ENCODE data around the gene MPPED1.

Gene MPPED1

GRCh38 chr22:43393132-43393843, 18.5 kb upstream of the MPPED1 start:
- peaks cover 8% of the 10 kb centered on the region; the same call in 1 of the 2 replicates for H3K4me1 ChIP-seq (ENCODE audit: control insufficient read depth, insufficient read depth, low read length)
- H3K27me3 ChIP-seq (ENCODE audit: control insufficient read depth, insufficient read depth, low read length) = no peaks in the 10 kb centered on the region
- H3K27ac ChIP-seq (ENCODE audit: low read depth, low read length) = no peak overlapping the region
- no peaks in the 10 kb centered on the region for H3K36me3 ChIP-seq (ENCODE audit: control insufficient read depth, insufficient read depth, low read length)
- no peak overlapping the region for H3K4me3 ChIP-seq (ENCODE audit: low read depth, low read length)
- no peak overlapping the region for H3K9ac ChIP-seq (ENCODE audit: low read length)
- H3K9me3 ChIP-seq (ENCODE audit: control insufficient read depth, insufficient read depth, low read depth, low read length) = no peaks in the 10 kb centered on the region

- Histone ChIP-seq H3K9me3 (ENCODE audit: control insufficient read depth, insufficient read depth, low read depth, low read length) (no peaks in the 10 kb centered on the region), H3K36me3 (ENCODE audit: control insufficient read depth, insufficient read depth, low read length) (no peaks in the 10 kb centered on the region), H3K9ac (ENCODE audit: low read length) (no peak overlapping the region), H3K27me3 (ENCODE audit: control insufficient read depth, insufficient read depth, low read length) (no peaks in the 10 kb centered on the region), H3K4me3 (ENCODE audit: low read depth, low read length) (no peak overlapping the region), H3K4me1 (ENCODE audit: control insufficient read depth, insufficient read depth, low read length) (0 out of 2 replicates have a peak, but pooled peaks cover 5% of the 10 kb centered on the region), H3K27ac (ENCODE audit: low read depth, low read length) (no peak overlapping the region)
Observed at GRCh38 chr22:43393844-43394474, 17.9 kb upstream of the MPPED1 start.

- Histone ChIP-seq H3K36me3 (ENCODE audit: control insufficient read depth, insufficient read depth, low read length) (no peaks in the 10 kb centered on the region), H3K9me3 (ENCODE audit: control insufficient read depth, insufficient read depth, low read depth, low read length) (no peaks in the 10 kb centered on the region), H3K4me1 (ENCODE audit: control insufficient read depth, insufficient read depth, low read length) (0 out of 2 replicates have a peak, but pooled peaks cover 5% of the 10 kb centered on the region), H3K27me3 (ENCODE audit: control insufficient read depth, insufficient read depth, low read length) (no peaks in the 10 kb centered on the region), H3K27ac (ENCODE audit: low read depth, low read length) (no peak overlapping the region), H3K9ac (ENCODE audit: low read length) (no peak overlapping the region), H3K4me3 (ENCODE audit: low read depth, low read length) (no peak overlapping the region)
Observed at GRCh38 chr22:43395086-43395695, 16.6 kb upstream of the MPPED1 start.

GRCh38 chr22:43396321-43396933, 15.4 kb upstream of the MPPED1 start:
- Histone ChIP-seq H3K9ac (ENCODE audit: low read length) (no peak overlapping the region), H3K4me3 (ENCODE audit: low read depth, low read length) (no peak overlapping the region), H3K36me3 (ENCODE audit: control insufficient read depth, insufficient read depth, low read length) (no peaks in the 10 kb centered on the region), H3K27me3 (ENCODE audit: control insufficient read depth, insufficient read depth, low read length) (no peaks in the 10 kb centered on the region), H3K4me1 (ENCODE audit: control insufficient read depth, insufficient read depth, low read length) (0 out of 2 replicates have a peak, but pooled peaks cover 5% of the 10 kb centered on the region), H3K9me3 (ENCODE audit: control insufficient read depth, insufficient read depth, low read depth, low read length) (no peaks in the 10 kb centered on the region), H3K27ac (ENCODE audit: low read depth, low read length) (no peak overlapping the region)

GRCh38 chr22:43396934-43397457, 14.8 kb upstream of the MPPED1 start:
- Histone ChIP-seq H3K9ac (ENCODE audit: low read length) (no peak overlapping the region), H3K27me3 (ENCODE audit: control insufficient read depth, insufficient read depth, low read length) (no peaks in the 10 kb centered on the region), H3K36me3 (ENCODE audit: control insufficient read depth, insufficient read depth, low read length) (no peaks in the 10 kb centered on the region), H3K27ac (ENCODE audit: low read depth, low read length) (no peak overlapping the region), H3K4me3 (ENCODE audit: low read depth, low read length) (no peak overlapping the region), H3K9me3 (ENCODE audit: control insufficient read depth, insufficient read depth, low read depth, low read length) (no peaks in the 10 kb centered on the region), H3K4me1 (ENCODE audit: control insufficient read depth, insufficient read depth, low read length) (0 out of 2 replicates have a peak, but pooled peaks cover 5% of the 10 kb centered on the region)

- Histone ChIP-seq H3K27me3 (ENCODE audit: control insufficient read depth, insufficient read depth, low read length) (no peaks in the 10 kb centered on the region), H3K9me3 (ENCODE audit: control insufficient read depth, insufficient read depth, low read depth, low read length) (no peaks in the 10 kb centered on the region), H3K27ac (ENCODE audit: low read depth, low read length) (no peak overlapping the region), H3K4me3 (ENCODE audit: low read depth, low read length) (no peak overlapping the region), H3K4me1 (ENCODE audit: control insufficient read depth, insufficient read depth, low read length) (0 out of 2 replicates have a peak, but pooled peaks cover 2% of the 10 kb centered on the region), H3K9ac (ENCODE audit: low read length) (no peak overlapping the region), H3K36me3 (ENCODE audit: control insufficient read depth, insufficient read depth, low read length) (no peaks in the 10 kb centered on the region)
Observed at GRCh38 chr22:43397766-43398165, 14.0 kb upstream of the MPPED1 start.

- Histone ChIP-seq H3K27ac (ENCODE audit: low read depth, low read length) (no peak overlapping the region), H3K4me1 (ENCODE audit: control insufficient read depth, insufficient read depth, low read length) (0 out of 2 replicates have a peak, but pooled peaks cover 2% of the 10 kb centered on the region), H3K9me3 (ENCODE audit: control insufficient read depth, insufficient read depth, low read depth, low read length) (no peaks in the 10 kb centered on the region), H3K36me3 (ENCODE audit: control insufficient read depth, insufficient read depth, low read length) (no peaks in the 10 kb centered on the region), H3K27me3 (ENCODE audit: control insufficient read depth, insufficient read depth, low read length) (no peaks in the 10 kb centered on the region), H3K9ac (ENCODE audit: low read length) (no peak overlapping the region), H3K4me3 (ENCODE audit: low read depth, low read length) (no peak overlapping the region)
Observed at GRCh38 chr22:43398246-43398645, 13.6 kb upstream of the MPPED1 start.

- no peaks in the 10 kb centered on the region for H3K4me1 ChIP-seq (ENCODE audit: control insufficient read depth, insufficient read depth, low read length)
Observed at GRCh38 chr22:43398910-43399309, 12.9 kb upstream of the MPPED1 start.

GRCh38 chr22:43399338-43399979, 12.4 kb upstream of the MPPED1 start:
- H3K4me1 ChIP-seq (ENCODE audit: control insufficient read depth, insufficient read depth, low read length) = no peaks in the 10 kb centered on the region
- H3K9ac ChIP-seq (ENCODE audit: low read length) = no peak overlapping the region
- no peaks in the 10 kb centered on the region for H3K27me3 ChIP-seq (ENCODE audit: control insufficient read depth, insufficient read depth, low read length)
- no peaks in the 10 kb centered on the region for H3K36me3 ChIP-seq (ENCODE audit: control insufficient read depth, insufficient read depth, low read length)
- no peaks in the 10 kb centered on the region for H3K9me3 ChIP-seq (ENCODE audit: control insufficient read depth, insufficient read depth, low read depth, low read length)
- no peak overlapping the region for H3K27ac ChIP-seq (ENCODE audit: low read depth, low read length)
- H3K4me3 ChIP-seq (ENCODE audit: low read depth, low read length) = no peak overlapping the region

More at GRCh38 chr22:43398910-43399309, 12.9 kb upstream of the MPPED1 start:
- Histone ChIP-seq H3K36me3 (ENCODE audit: control insufficient read depth, insufficient read depth, low read length) (no peaks in the 10 kb centered on the region), H3K27ac (ENCODE audit: low read depth, low read length) (no peak overlapping the region), H3K9me3 (ENCODE audit: control insufficient read depth, insufficient read depth, low read depth, low read length) (no peaks in the 10 kb centered on the region), H3K9ac (ENCODE audit: low read length) (no peak overlapping the region), H3K4me3 (ENCODE audit: low read depth, low read length) (no peak overlapping the region), H3K27me3 (ENCODE audit: control insufficient read depth, insufficient read depth, low read length) (no peaks in the 10 kb centered on the region)

- Histone ChIP-seq H3K27ac (ENCODE audit: low read depth, low read length) (no peak overlapping the region), H3K4me3 (ENCODE audit: low read depth, low read length) (no peak overlapping the region), H3K4me1 (ENCODE audit: control insufficient read depth, insufficient read depth, low read length) (no peaks in the 10 kb centered on the region), H3K27me3 (ENCODE audit: control insufficient read depth, insufficient read depth, low read length) (no peaks in the 10 kb centered on the region), H3K9me3 (ENCODE audit: control insufficient read depth, insufficient read depth, low read depth, low read length) (no peaks in the 10 kb centered on the region), H3K36me3 (ENCODE audit: control insufficient read depth, insufficient read depth, low read length) (no peaks in the 10 kb centered on the region), H3K9ac (ENCODE audit: low read length) (no peak overlapping the region)
Observed at GRCh38 chr22:43399980-43400358, 11.8 kb upstream of the MPPED1 start.
